Peyer's patch (tissue), 4 donors: ENCODE results near the gene E2F8. TPM values are rescaled to one million over a fixed set of nuclear protein-coding genes. Genes with fewer than 3 reads are reported as not detected.

ENCODE experiments used
- DNase-seq, 3 donors: peaks; one replicate each; pipeline ENCODE4 v3.0.0-alpha.2; 2017 to 2019
- H3K27ac ChIP-seq, 4 donors: fragments of 200-600 bp; sonication (generic); one replicate each; pipeline ENCODE4 v1.5.1; 2016 to 2019
- H3K27me3 ChIP-seq, 2 donors: fragments of 200-600 bp; sonication (generic); one replicate each; pipeline ENCODE4 v1.5.1; 2019
- H3K36me3 ChIP-seq, 3 donors: fragments of 200-600 bp; sonication (generic); one replicate each; pipeline ENCODE4 v1.5.1; 2016 to 2019
- H3K4me1 ChIP-seq, 4 donors: fragments of 200-600 bp; sonication (generic); one replicate each; pipeline ENCODE4 v1.5.1; 2016 to 2019
- H3K4me3 ChIP-seq, 4 donors: fragments of 200-600 bp; sonication (generic); 1 replicate in 3 of 4; 2 replicates in 1 of 4; pipeline ENCODE4 v1.5.1; 2016 to 2019; ENCODE audit warnings: mild to moderate bottlenecking in 1 of 4
- H3K9me3 ChIP-seq, 4 donors: fragments of 200-600 bp; sonication (generic); one replicate each; pipeline ENCODE4 v1.5.1; 2016 to 2019; ENCODE audit warnings: mild to moderate bottlenecking in 1 of 4
- CTCF ChIP-seq, 6 experiments: fragments of 450-650 bp in 4 of 6; fragments of 200-600 bp in 2 of 6; sonication (generic) in 1 of 6; IDR thresholded peaks; one replicate each; pipeline ENCODE4 v1.5.1; 2017 to 2019; ENCODE audit warnings: antibody characterized with exemption in 6 of 6, mild to moderate bottlenecking in 3 of 6, moderate library complexity in 1 of 6
- POLR2A ChIP-seq, 2 donors: fragments of 450-650 bp; IDR thresholded peaks; one replicate each; pipeline ENCODE4 v1.5.1; 2017; ENCODE audit warnings: antibody characterized with exemption in 2 of 2, mild to moderate bottlenecking in 2 of 2, moderate library complexity in 2 of 2
- total RNA-seq, 4 donors: library from RNA; depleted of rRNA; stranded (reverse); fragments of >200 nt; gene quantifications; one replicate each; pipeline ENCODE4 v1.1.0, GENCODE V29; 2016

The E2F8 gene
- total RNA-seq, 4 donors from 2014 or later, result 1.5 to 14.9 (median 6.0) TPM

GRCh38 chr11:19194620-19195308 is 46.0 kb downstream of the E2F8 start:
- Histone ChIP-seq H3K27ac (no peak overlapping the region), H3K4me3 (no peak overlapping the region), H3K27me3 (no peaks in the 10 kb centered on the region), H3K9me3 (no peaks in the 10 kb centered on the region), H3K4me1 (peaks cover 0 to 6% (median 0%) of the 10 kb centered on the region in 4 donors), H3K36me3 (no peaks in the 10 kb centered on the region)
- no peak for DNase-seq
- TF ChIP-seq CTCF (IDR thresholded peaks at IDR 0.05), result no peak

- Histone ChIP-seq H3K27ac (no peak overlapping the region), H3K4me1 (peaks cover 0 to 6% (median 0%) of the 10 kb centered on the region in 4 donors), H3K36me3 (no peaks in the 10 kb centered on the region), H3K9me3 (no peaks in the 10 kb centered on the region), H3K27me3 (no peaks in the 10 kb centered on the region), H3K4me3 (no peak overlapping the region)
- no peak for TF ChIP-seq CTCF (IDR thresholded peaks at IDR 0.05)
- TF ChIP-seq POLR2A (IDR thresholded peaks at IDR 0.05), result no peak
- no peak for DNase-seq
Measured at GRCh38 chr11:19193916-19194315, 46.8 kb downstream of the E2F8 start.

GRCh38 chr11:19191530-19192169 is 49.1 kb downstream of the E2F8 start:
- Histone ChIP-seq H3K27me3 (no peaks in the 10 kb centered on the region), H3K4me1 (peaks cover 0 to 6% (median 0%) of the 10 kb centered on the region in 4 donors), H3K27ac (no peak overlapping the region), H3K36me3 (no peaks in the 10 kb centered on the region), H3K4me3 (no peak overlapping the region), H3K9me3 (no peaks in the 10 kb centered on the region)
- TF ChIP-seq CTCF (IDR thresholded peaks at IDR 0.05) (peak in 1 of 6 experiments; percentile 3), POLR2A (IDR thresholded peaks at IDR 0.05) (no peak)
- DNase-seq, result peak in 1 of 3 donors; percentile 49

GRCh38 chr11:19187833-19188258 is 52.9 kb downstream of the E2F8 start:
- no peak for TF ChIP-seq CTCF (IDR thresholded peaks at IDR 0.05)
- no peak for TF ChIP-seq POLR2A (IDR thresholded peaks at IDR 0.05)

GRCh38 chr11:19187114-19187832 is 53.5 kb downstream of the E2F8 start:
- DNase-seq, result no peak
- H3K4me1 ChIP-seq, result no peaks in the 10 kb centered on the region
- H3K27ac ChIP-seq, result no peak overlapping the region
- no peak for TF ChIP-seq POLR2A (IDR thresholded peaks at IDR 0.05)
- no peak for TF ChIP-seq CTCF (IDR thresholded peaks at IDR 0.05)
- no peaks in the 10 kb centered on the region for H3K9me3 ChIP-seq
- no peaks in the 10 kb centered on the region for H3K36me3 ChIP-seq
- no peak overlapping the region for H3K4me3 ChIP-seq
- H3K27me3 ChIP-seq, result no peaks in the 10 kb centered on the region

More at GRCh38 chr11:19187833-19188258, 52.9 kb downstream of the E2F8 start:
- Histone ChIP-seq H3K27me3 (no peaks in the 10 kb centered on the region), H3K4me1 (no peaks in the 10 kb centered on the region), H3K9me3 (no peaks in the 10 kb centered on the region), H3K4me3 (no peak overlapping the region), H3K27ac (no peak overlapping the region), H3K36me3 (no peaks in the 10 kb centered on the region)
- no peak for DNase-seq
